GM21360 (cell line): ENCODE results near the gene BSND.
"Not testable (repeated sequence)": the region's sequence is repeated elsewhere in the genome, so short reads cannot be mapped to it uniquely, and the experiment has no call there.

ENCODE experiments used
- ATAC-seq: cut with Tn5 transposase; IDR thresholded peaks from one replicate; pipeline ENCODE4 v1.9.1; 2021; ENCODE audit warnings: mild to moderate bottlenecking, moderate library complexity; ENCODE audit not compliant: unreplicated experiment

BSND gene

GRCh38 chr1:55015123-55015522 is 16.4 kb downstream of the BSND start:
- ATAC-seq = no peak

GRCh38 chr1:55015731-55016620 is 17.2 kb downstream of the BSND start:
- ATAC-seq = no peak

GRCh38 chr1:55018395-55018794 is 19.7 kb downstream of the BSND start:
- no peak for ATAC-seq

GRCh38 chr1:55021942-55022546 is 23.3 kb downstream of the BSND start:
- peak; percentile 99 for ATAC-seq

GRCh38 chr1:55024163-55024562 is 25.4 kb downstream of the BSND start:
- ATAC-seq = not testable (repeated sequence)

- ATAC-seq = not testable (repeated sequence)
Observed at GRCh38 chr1:55026682-55027081, 27.9 kb downstream of the BSND start.

GRCh38 chr1:55031098-55031497 is 32.4 kb downstream of the BSND start:
- ATAC-seq = not testable (repeated sequence)

GRCh38 chr1:55033265-55033614 is 34.5 kb downstream of the BSND start:
- no peak for ATAC-seq

- no peak for ATAC-seq
Observed at GRCh38 chr1:55034476-55035133, 35.9 kb downstream of the BSND start.

- no peak for ATAC-seq
Observed at GRCh38 chr1:55035904-55036303, 37.2 kb downstream of the BSND start.

GRCh38 chr1:55037733-55038551 is 39.2 kb downstream of the BSND start:
- ATAC-seq = no peak

- ATAC-seq = no peak
Observed at GRCh38 chr1:55038552-55038838, 39.8 kb downstream of the BSND start.

- ATAC-seq = no peak
Observed at GRCh38 chr1:55038974-55039341, 40.2 kb downstream of the BSND start.

GRCh38 chr1:55039342-55040082 is 40.8 kb downstream of the BSND start, which contains the start of gene PCSK9:
Gene PCSK9 (plus strand): TSS chr1:55039548. CDS start chr1:55039838, 290 bp downstream.
- no peak for ATAC-seq

- no peak for ATAC-seq
Observed at GRCh38 chr1:55040083-55040932, 41.6 kb downstream of the BSND start.

GRCh38 chr1:55040933-55041494 is 42.3 kb downstream of the BSND start:
- ATAC-seq = no peak

- ATAC-seq = no peak
Observed at GRCh38 chr1:55041613-55042012, 42.9 kb downstream of the BSND start.

- ATAC-seq = no peak
Observed at GRCh38 chr1:55043011-55043410, 44.3 kb downstream of the BSND start.

GRCh38 chr1:55043726-55044125 is 45.0 kb downstream of the BSND start:
- ATAC-seq = no peak
